Jurkat, Clone E6-1 (cell line): ENCODE results near the gene DPP4.
"Not testable (repeated sequence)": the region's sequence is repeated elsewhere in the genome, so short reads cannot be mapped to it uniquely, and the experiment has no call there.

Experiments
- DNase-seq: peaks from one replicate; pipeline ENCODE4 v3.0.0-alpha.2; 2011; ENCODE audit warnings: low read depth, low spot score
- H3K4me3 ChIP-seq: 2 replicates; pipeline ENCODE4 v1.5.1; 2011; ENCODE audit warnings: mild to moderate bottlenecking, low read length, control low read depth, moderate library complexity

DPP4 gene

DNA sequence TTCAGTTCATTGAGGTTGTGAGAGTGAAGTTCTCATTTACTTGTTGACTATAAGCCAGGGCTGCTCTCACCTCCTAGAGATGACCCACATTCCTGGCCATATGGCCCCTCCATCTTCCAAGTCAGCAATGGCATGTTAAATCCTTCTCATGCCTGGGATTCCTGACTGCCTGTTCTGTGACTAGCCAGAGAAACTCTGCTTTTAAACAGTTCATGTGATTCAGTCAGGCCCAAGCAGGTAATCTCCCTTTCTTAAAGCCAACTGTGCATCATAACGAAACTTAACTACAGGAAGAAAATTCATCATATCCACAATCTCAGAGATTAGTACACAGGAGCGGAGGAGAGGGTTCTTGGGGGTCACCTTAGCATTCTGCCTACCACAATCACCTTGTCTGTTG is 11.5 kb downstream of the DPP4 start:
- no peak overlapping the region for H3K4me3 ChIP-seq
- no peak for DNase-seq

- DNase-seq: no peak
- H3K4me3 ChIP-seq: no peak overlapping the region
These were observed 13.0 kb downstream of the DPP4 start for GRCh38 chr2:162061021-162061420.

- no peak for DNase-seq
- no peak overlapping the region for H3K4me3 ChIP-seq
These were observed 13.5 kb downstream of the DPP4 start for GRCh38 chr2:162060532-162060931.

GRCh38 chr2:162058973-162059668 is 14.9 kb downstream of the DPP4 start:
- no peak for DNase-seq
- H3K4me3 ChIP-seq: no peak overlapping the region

DNA sequence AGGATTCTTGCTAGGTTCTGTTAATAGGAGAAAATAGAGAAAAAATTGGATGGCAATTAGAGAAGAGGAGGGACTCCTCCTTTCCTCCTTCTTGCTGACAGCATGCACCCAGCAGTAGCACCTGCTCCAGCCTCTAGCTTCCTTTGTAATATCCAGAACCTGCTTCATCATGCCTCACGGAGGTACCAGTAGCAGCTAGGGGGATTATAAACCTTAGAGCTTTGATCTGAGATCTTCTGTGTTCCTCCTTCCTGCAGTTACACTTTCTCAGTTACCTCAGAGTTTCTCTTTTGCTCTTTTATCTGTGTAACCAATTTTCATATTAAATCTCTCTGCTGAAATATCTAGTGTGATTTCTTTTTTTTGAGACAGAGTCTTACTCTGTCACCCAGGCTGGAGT is 16.6 kb downstream of the DPP4 start:
- no peak overlapping the region for H3K4me3 ChIP-seq
- peak; percentile 8 for DNase-seq

GRCh38 chr2:162056796-162057399 is 17.1 kb downstream of the DPP4 start:
- DNase-seq: no peak
- H3K4me3 ChIP-seq: no peak overlapping the region

GRCh38 chr2:162053808-162054155 is 20.2 kb downstream of the DPP4 start:
- DNase-seq: no peak

GRCh38 chr2:162053066-162053807 is 20.8 kb downstream of the DPP4 start:
- no peak overlapping the region for H3K4me3 ChIP-seq
- no peak for DNase-seq

More at GRCh38 chr2:162053808-162054155, 20.2 kb downstream of the DPP4 start:
- H3K4me3 ChIP-seq: no peak overlapping the region

DNA sequence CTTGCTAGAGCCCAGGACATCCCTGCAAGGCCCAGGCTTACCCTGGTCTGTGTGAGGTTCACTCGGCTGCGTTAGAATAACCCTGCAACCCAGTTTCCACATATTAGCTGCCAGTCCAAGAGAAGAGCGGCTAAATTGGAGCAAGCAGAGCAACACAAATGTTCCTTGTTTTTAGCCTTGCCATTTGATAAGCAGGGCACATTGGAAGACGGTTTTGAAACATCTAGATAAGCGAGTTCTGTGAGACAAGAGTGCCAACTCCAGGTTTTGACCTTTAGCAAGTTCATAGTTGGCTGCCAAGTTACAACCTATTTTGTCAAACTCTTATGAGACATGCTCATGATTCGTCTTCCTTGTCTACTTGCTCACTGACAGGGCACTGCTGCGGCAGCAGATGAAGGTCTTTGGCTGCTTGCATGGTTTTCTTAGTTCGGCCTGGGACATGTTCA is 23.5 kb downstream of the DPP4 start:
- DNase-seq: no peak
- H3K4me3 ChIP-seq: no peak overlapping the region

GRCh38 chr2:162049089-162049488 is 24.9 kb downstream of the DPP4 start:
- not testable (repeated sequence) for H3K4me3 ChIP-seq, DNase-seq

- H3K4me3 ChIP-seq: no peak overlapping the region
- no peak for DNase-seq
These were observed 29.4 kb downstream of the DPP4 start for GRCh38 chr2:162044586-162044985.

- DNase-seq: no peak
- H3K4me3 ChIP-seq: no peak overlapping the region
These were observed 30.9 kb downstream of the DPP4 start for GRCh38 chr2:162043132-162043531.

GRCh38 chr2:162041485-162041884 is 32.5 kb downstream of the DPP4 start:
- H3K4me3 ChIP-seq: no peak overlapping the region
- DNase-seq: no peak

- no peak for DNase-seq
- no peak overlapping the region for H3K4me3 ChIP-seq
These were observed 35.3 kb downstream of the DPP4 start for GRCh38 chr2:162038725-162039124.

DNA sequence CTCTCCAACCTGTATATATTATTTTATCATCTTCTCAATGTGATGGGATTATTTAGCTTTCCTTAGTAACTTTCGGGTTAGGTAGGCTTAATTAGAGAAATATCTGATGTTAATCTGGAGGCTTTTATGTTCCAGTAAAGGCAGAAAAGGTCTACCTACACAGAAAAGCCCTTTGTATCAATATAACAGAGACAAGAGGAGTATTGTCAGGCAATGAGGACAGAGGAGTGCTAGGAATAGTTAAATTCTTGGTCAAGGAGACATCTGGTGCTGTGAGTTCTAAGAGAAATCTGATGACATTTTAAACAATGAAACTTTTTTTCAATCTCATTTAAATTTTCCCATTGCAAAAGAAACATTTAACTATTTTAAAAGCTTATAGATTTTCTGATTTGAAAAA is 36.1 kb downstream of the DPP4 start:
- DNase-seq: no peak
- H3K4me3 ChIP-seq: no peak overlapping the region

GRCh38 chr2:162037028-162037795 is 36.8 kb downstream of the DPP4 start:
- no peak overlapping the region for H3K4me3 ChIP-seq

DNA sequence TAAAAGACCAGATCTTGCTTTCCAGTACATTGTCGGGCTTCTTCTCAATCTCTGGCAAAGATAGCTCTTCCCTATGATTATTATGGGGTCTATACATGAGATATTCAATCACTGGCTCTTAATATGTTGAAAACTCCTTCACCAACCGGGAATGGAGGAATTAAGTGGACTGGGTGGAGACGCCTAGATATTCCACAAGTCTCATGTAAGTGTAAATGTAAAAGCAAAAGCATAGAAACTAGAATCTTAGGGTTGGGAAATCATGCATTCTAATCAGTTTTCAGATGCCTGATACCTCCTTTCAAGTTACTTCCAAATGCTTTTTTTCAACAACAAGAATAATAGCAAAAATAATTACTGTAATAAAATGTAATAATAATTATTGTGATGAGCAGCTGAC is 38.0 kb downstream of the DPP4 start:
- H3K4me3 ChIP-seq: no peak overlapping the region
- no peak for DNase-seq

More at GRCh38 chr2:162037028-162037795, 36.8 kb downstream of the DPP4 start:
- no peak for DNase-seq

GRCh38 chr2:162030363-162031190 is 43.4 kb downstream of the DPP4 start:
- no peak overlapping the region for H3K4me3 ChIP-seq
- DNase-seq: no peak
